A673 (cell line): ENCODE data around the gene PRSS22. TPM values are rescaled to one million over a fixed set of nuclear protein-coding genes. Genes with fewer than 3 reads are reported as not detected.
"Not testable (repeated sequence)": the region's sequence is repeated elsewhere in the genome, so short reads cannot be mapped to it uniquely, and the experiment has no call there.

Experiments
- Bru-seq: library from RNA; stranded (reverse); fragments of 400-500 nt; gene quantifications from one replicate; lab custom pipeline; 2021; lab: Mats Ljungman, UMichigan
- BruChase-seq, 2 experiments: library from RNA; stranded (reverse); fragments of 400-500 nt; gene quantifications; one replicate each; lab custom pipeline; 2021; lab: Mats Ljungman, UMichigan
- BruUV-seq: library from RNA; stranded (reverse); fragments of 400-500 nt; replicated peaks from 2 replicates; lab custom pipeline; 2021; lab: Mats Ljungman, UMichigan
- CTCF ChIA-PET: fragments of 300-600 bp; sonication (Branson Sonifier 250); formaldehyde crosslinking; loops from one replicate; lab custom pipeline; 2022; ENCODE audit warnings: antibody characterized with exemption; lab: Charles Lee
- POLR2A ChIA-PET: fragments of 300-600 bp; sonication (Branson Sonifier 250); formaldehyde crosslinking; loops from one replicate; lab custom pipeline; 2022; ENCODE audit warnings: antibody characterized with exemption; ENCODE audit not compliant: low non-redundant PET; lab: Charles Lee
- DNase-seq: peaks from one replicate; pipeline ENCODE4 v3.0.0-alpha.2; 2015; ENCODE audit warnings: low spot score
- H3K27ac ChIP-seq: fragments of 200-600 bp; sonication (generic); 2 replicates; pipeline ENCODE4 v1.5.1; 2016; ENCODE audit warnings: mixed run types, low read depth, mild to moderate bottlenecking, mixed read lengths, antibody characterized with exemption, low read length; ENCODE audit not compliant: poor library complexity, severe bottlenecking
- H3K27me3 ChIP-seq: fragments of 200-600 bp; sonication (generic); replicated peaks from 2 replicates; pipeline ENCODE4 v1.6.1; 2017; ENCODE audit warnings: mixed run types, low read depth, mild to moderate bottlenecking, mixed read lengths, antibody characterized with exemption, low read length; ENCODE audit not compliant: insufficient read depth, poor library complexity
- H3K36me3 ChIP-seq: fragments of 200-600 bp; sonication (generic); 2 replicates; pipeline ENCODE4 v1.6.1; 2016; ENCODE audit warnings: mixed run types, mild to moderate bottlenecking, mixed read lengths, antibody characterized with exemption, low read length; ENCODE audit not compliant: insufficient read depth, poor library complexity, severe bottlenecking
- H3K4me1 ChIP-seq: fragments of 200-600 bp; sonication (generic); 2 replicates; pipeline ENCODE4 v1.6.1; 2017; ENCODE audit warnings: mixed run types, mild to moderate bottlenecking, mixed read lengths, antibody characterized with exemption, low read length; ENCODE audit not compliant: insufficient read depth, poor library complexity, severe bottlenecking
- H3K4me3 ChIP-seq: fragments of 200-600 bp; sonication (generic); 2 replicates; pipeline ENCODE4 v1.5.1; 2016; ENCODE audit warnings: low read depth, mixed run types, mild to moderate bottlenecking, mixed read lengths, low read length; ENCODE audit not compliant: poor library complexity, severe bottlenecking
- H3K9me3 ChIP-seq: fragments of 200-600 bp; sonication (generic); 2 replicates; pipeline ENCODE4 v1.6.1; 2016; ENCODE audit warnings: mixed run types, low read depth, mild to moderate bottlenecking, mixed read lengths, antibody characterized with exemption, low read length; ENCODE audit not compliant: poor library complexity, severe bottlenecking
- EZH2 ChIP-seq: fragments of 200-600 bp; sonication (generic); IDR thresholded peaks from 2 replicates; pipeline ENCODE4 v1.6.1; 2017; ENCODE audit warnings: borderline replicate concordance, low read depth, mild to moderate bottlenecking, mixed read lengths, antibody characterized with exemption, low read length; ENCODE audit not compliant: poor library complexity, severe bottlenecking
- intact Hi-C: fragments of 100-400 bp; cut with micrococcal nuclease; formaldehyde crosslinking; loops from one replicate; pipeline ENCODE4 v1.10.0; 2022; ENCODE audit not compliant: unreplicated experiment
- long read RNA-seq: library from polyadenylated mRNA; stranded (forward); transcript quantifications from one replicate; pipeline ENCODE4 v2.0.0, GENCODE V29; 2022
- total RNA-seq: library from RNA; stranded (reverse); gene quantifications from 2 replicates; pipeline ENCODE4 v1.2.3, GENCODE V29; 2021
- TF ChIP-seq, protein P1 (sequence below): fragments of 300-800, 200-600 bp; sonication (generic); conservative IDR thresholded peaks from 2 replicates; pipeline ENCODE4 v1.5.1; 2017; ENCODE audit warnings: low read depth, mild to moderate bottlenecking, antibody characterized with exemption, low read length, moderate library complexity, mixed read lengths

PRSS22 gene, protein sequence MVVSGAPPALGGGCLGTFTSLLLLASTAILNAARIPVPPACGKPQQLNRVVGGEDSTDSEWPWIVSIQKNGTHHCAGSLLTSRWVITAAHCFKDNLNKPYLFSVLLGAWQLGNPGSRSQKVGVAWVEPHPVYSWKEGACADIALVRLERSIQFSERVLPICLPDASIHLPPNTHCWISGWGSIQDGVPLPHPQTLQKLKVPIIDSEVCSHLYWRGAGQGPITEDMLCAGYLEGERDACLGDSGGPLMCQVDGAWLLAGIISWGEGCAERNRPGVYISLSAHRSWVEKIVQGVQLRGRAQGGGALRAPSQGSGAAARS
- total RNA-seq, result not detected in 2 replicates
- not detected for Bru-seq, nascent RNA
- BruChase-seq, experiment 1, labeled RNA remaining after a 2-hour chase, result percentile 11 among the genes with signal in this experiment
- not detected for BruChase-seq, experiment 2, labeled RNA remaining after a 6-hour chase
- long read RNA-seq, result 0 reads

- no peaks in the 10 kb centered on the region for H3K4me1 ChIP-seq
- intact Hi-C loops, result no loop called here
- H3K4me3 ChIP-seq, result no peak within 1 kb of the TSS
- H3K27me3 ChIP-seq, result peaks cover 18% of the 10 kb centered on the region
- no peak for TF ChIP-seq EZH2
- TF ChIP-seq, protein P1, sequence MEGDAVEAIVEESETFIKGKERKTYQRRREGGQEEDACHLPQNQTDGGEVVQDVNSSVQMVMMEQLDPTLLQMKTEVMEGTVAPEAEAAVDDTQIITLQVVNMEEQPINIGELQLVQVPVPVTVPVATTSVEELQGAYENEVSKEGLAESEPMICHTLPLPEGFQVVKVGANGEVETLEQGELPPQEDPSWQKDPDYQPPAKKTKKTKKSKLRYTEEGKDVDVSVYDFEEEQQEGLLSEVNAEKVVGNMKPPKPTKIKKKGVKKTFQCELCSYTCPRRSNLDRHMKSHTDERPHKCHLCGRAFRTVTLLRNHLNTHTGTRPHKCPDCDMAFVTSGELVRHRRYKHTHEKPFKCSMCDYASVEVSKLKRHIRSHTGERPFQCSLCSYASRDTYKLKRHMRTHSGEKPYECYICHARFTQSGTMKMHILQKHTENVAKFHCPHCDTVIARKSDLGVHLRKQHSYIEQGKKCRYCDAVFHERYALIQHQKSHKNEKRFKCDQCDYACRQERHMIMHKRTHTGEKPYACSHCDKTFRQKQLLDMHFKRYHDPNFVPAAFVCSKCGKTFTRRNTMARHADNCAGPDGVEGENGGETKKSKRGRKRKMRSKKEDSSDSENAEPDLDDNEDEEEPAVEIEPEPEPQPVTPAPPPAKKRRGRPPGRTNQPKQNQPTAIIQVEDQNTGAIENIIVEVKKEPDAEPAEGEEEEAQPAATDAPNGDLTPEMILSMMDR, result no peak
- H3K9me3 ChIP-seq, result no peaks in the 10 kb centered on the region
- CTCF ChIA-PET, result no interaction called here
- BruUV-seq, result no TSS peak
- H3K36me3 ChIP-seq, result no peaks in the 10 kb centered on the region
- peak; percentile 25 for DNase-seq
- H3K27ac ChIP-seq, result no peak within 1 kb of the TSS
- POLR2A ChIA-PET, result no interaction called here
These were observed at the start of gene PRSS22 for GRCh38 chr16:2857451-2858244. TSS of gene PRSS22 (minus strand) at chr16:2858170. CDS start at chr16:2858104, 66 bp downstream.

GRCh38 chr16:2907084-2907753 lies 49.2 kb upstream of the PRSS22 start:
- POLR2A ChIA-PET, H3K36me3 ChIP-seq, H3K9me3 ChIP-seq, H3K27ac ChIP-seq, intact Hi-C loops, H3K4me3 ChIP-seq, BruUV-seq, H3K27me3 ChIP-seq, H3K4me1 ChIP-seq: not testable (repeated sequence)
- DNase-seq, result peak; percentile 74
- TF ChIP-seq, protein P1, result peak; percentile 42
- CTCF ChIA-PET, result interaction anchor here (0.7 to 1.3 kb wide), 2 partner anchors 68 to 705 kb away, joined by 3 to 10 read pairs; no protein-coding TSS in a partner anchor

DNA sequence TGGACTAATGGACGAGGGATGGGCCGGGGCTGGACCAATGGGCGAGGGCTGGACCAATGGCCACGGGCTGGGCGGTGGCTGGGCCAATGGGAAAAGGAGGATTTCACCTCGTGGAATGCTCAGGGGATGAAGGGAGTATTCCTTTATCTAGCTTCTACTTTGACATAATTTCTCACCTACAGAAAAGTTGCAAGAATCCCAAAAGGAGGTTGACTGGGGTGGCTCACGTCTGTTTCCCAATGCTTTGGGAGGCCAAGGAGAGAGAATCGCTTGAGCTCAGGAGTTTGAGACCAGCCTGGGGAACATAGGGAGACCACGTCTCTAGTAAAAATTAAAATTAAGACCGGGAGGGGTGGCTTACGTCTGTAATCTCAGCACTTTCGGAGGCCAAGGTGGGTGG lies 48.0 kb upstream of the PRSS22 start:
- BruUV-seq, result no TSS peak
- no peak overlapping the region for H3K4me3 ChIP-seq
- intact Hi-C loops, result loop anchor here (2.0 kb wide), 1 partner anchor 23 kb away; the partner anchor contains the start of gene FLYWCH2

More for the DNA sequence above, 48.0 kb upstream of the PRSS22 start:
- CTCF ChIA-PET, result interaction anchor here (1.0 to 1.5 kb wide), 3 partner anchors 21 to 404 kb away, joined by 4 to 7 read pairs (median 5); partner anchors contain the start of gene FLYWCH2
- H3K27me3 ChIP-seq, result no peaks in the 10 kb centered on the region
- H3K27ac ChIP-seq, result no peak overlapping the region
- H3K4me1 ChIP-seq, result peaks cover 6% of the 10 kb centered on the region
- no peaks in the 10 kb centered on the region for H3K9me3 ChIP-seq
- no peaks in the 10 kb centered on the region for H3K36me3 ChIP-seq
- no peak for DNase-seq
- TF ChIP-seq EZH2, result no peak
- TF ChIP-seq, protein P1, result no peak
- POLR2A ChIA-PET, result no interaction called here
